Muscle of arm (tissue), 14 donors: Measurements from ENCODE around the gene SGPL1. TPM values are rescaled to one million over a fixed set of nuclear protein-coding genes. Genes with fewer than 3 reads are reported as not detected.
A peak's percentile ranks its signal among the peaks of the same experiment; 100 is the strongest.
"Not testable (repeated sequence)": the region's sequence is repeated elsewhere in the genome, so short reads cannot be mapped to it uniquely, and the experiment has no call there.

Source experiments
- DNase-seq: peaks from one replicate; pipeline ENCODE4 v3.0.0-alpha.2; 2013
- long read RNA-seq, 11 donors: transcript quantifications; one replicate each; lab custom pipeline, GENCODE V29; 2026
- polyA plus RNA-seq, 12 donors: library from polyadenylated mRNA; unstranded; fragments of 120-200 nt; gene quantifications; one replicate each; pipeline ENCODE4 v1.2.1, GENCODE V29; 2013; ENCODE audit not compliant: insufficient read length in 12 of 12

Gene SGPL1, protein sequence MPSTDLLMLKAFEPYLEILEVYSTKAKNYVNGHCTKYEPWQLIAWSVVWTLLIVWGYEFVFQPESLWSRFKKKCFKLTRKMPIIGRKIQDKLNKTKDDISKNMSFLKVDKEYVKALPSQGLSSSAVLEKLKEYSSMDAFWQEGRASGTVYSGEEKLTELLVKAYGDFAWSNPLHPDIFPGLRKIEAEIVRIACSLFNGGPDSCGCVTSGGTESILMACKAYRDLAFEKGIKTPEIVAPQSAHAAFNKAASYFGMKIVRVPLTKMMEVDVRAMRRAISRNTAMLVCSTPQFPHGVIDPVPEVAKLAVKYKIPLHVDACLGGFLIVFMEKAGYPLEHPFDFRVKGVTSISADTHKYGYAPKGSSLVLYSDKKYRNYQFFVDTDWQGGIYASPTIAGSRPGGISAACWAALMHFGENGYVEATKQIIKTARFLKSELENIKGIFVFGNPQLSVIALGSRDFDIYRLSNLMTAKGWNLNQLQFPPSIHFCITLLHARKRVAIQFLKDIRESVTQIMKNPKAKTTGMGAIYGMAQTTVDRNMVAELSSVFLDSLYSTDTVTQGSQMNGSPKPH
- polyA plus RNA-seq, result 10 to 100 TPM in 11 of 12 donors, not detected in 1; 22.8 to 33.0 (median 25.1) TPM
- long read RNA-seq, donor 1, full-length matches to known transcripts, result 3 of 377 reads
- long read RNA-seq, donor 1, partial matches to known transcripts, result 147 of 377 reads
- long read RNA-seq, donor 1, other reads (novel, unspliced or antisense), result 227 of 377 reads
- long read RNA-seq, donor 2, partial matches to known transcripts, result 49 of 223 reads
- long read RNA-seq, donor 2, other reads (novel, unspliced or antisense), result 174 of 223 reads
- long read RNA-seq, donor 3, full-length matches to known transcripts, result 2 of 75 reads
- long read RNA-seq, donor 3, partial matches to known transcripts, result 73 of 75 reads
- long read RNA-seq, donor 3, other reads (novel, unspliced or antisense), result 0 of 75 reads
- long read RNA-seq, donor 4, full-length matches to known transcripts, result 1 of 1 reads
- long read RNA-seq, donor 4, partial matches to known transcripts, result 0 of 1 reads
- long read RNA-seq, donor 4, other reads (novel, unspliced or antisense), result 0 of 1 reads
- long read RNA-seq, donor 5, result 0 reads
- long read RNA-seq, donor 6, full-length matches to known transcripts, result 1 of 90 reads
- long read RNA-seq, donor 6, partial matches to known transcripts, result 49 of 90 reads
- long read RNA-seq, donor 6, other reads (novel, unspliced or antisense), result 40 of 90 reads
- long read RNA-seq, donor 7, partial matches to known transcripts, result 41 of 84 reads
- long read RNA-seq, donor 7, other reads (novel, unspliced or antisense), result 43 of 84 reads
- long read RNA-seq, donor 8, partial matches to known transcripts, result 178 of 184 reads
- long read RNA-seq, donor 8, other reads (novel, unspliced or antisense), result 6 of 184 reads
- long read RNA-seq, donor 9, full-length matches to known transcripts, result 2 of 94 reads
- long read RNA-seq, donor 9, partial matches to known transcripts, result 85 of 94 reads
- long read RNA-seq, donor 9, other reads (novel, unspliced or antisense), result 7 of 94 reads
- long read RNA-seq, donor 10, full-length matches to known transcripts, result 4 of 179 reads
- long read RNA-seq, donor 10, partial matches to known transcripts, result 73 of 179 reads
- long read RNA-seq, donor 10, other reads (novel, unspliced or antisense), result 102 of 179 reads
- long read RNA-seq, donor 11, full-length matches to known transcripts, result 2 of 2 reads
- long read RNA-seq, donor 11, partial matches to known transcripts, result 0 of 2 reads
- long read RNA-seq, donor 11, other reads (novel, unspliced or antisense), result 0 of 2 reads

DNA sequence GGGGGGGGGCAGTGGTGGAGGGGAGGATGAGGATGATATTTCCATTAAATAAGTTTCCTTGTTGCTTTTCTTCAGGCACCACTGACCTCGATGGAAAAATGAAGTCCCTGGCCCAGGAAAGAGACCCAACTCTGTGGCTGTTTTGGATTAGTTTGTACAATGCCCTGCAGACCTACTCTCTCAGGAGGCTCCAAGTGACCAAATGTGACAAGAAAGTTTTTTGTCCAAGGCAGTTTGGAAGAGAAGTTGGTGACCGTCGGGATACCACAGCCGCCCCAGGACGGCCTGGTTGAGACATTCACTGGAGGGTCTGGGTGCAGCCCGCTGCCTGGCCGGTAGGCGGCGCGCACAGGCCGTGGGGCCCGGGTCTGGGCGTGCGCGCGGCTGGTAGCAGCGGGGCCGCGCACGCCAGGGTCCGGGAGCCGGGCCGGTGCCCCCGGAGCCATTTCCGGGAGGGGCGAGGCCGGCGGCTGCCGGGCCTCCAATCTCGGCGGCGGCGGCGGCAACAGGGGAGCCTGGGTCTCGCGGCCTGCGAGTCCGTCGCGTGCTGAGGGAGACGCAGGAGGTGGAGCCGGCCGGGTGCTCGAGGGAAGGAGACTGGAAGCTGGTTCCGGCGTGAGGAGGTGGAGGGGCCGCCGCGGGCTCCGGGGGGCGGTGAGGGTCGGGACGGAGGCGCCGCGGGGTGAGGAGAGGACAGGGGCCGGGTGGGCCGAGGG is at the start of gene SGPL1:
Gene SGPL1 (plus strand): TSS at position 445 of the 716 bp plus-strand sequence. CDS start 906 bp downstream, outside the sequence.
- DNase-seq, result peak; percentile 76

DNA sequence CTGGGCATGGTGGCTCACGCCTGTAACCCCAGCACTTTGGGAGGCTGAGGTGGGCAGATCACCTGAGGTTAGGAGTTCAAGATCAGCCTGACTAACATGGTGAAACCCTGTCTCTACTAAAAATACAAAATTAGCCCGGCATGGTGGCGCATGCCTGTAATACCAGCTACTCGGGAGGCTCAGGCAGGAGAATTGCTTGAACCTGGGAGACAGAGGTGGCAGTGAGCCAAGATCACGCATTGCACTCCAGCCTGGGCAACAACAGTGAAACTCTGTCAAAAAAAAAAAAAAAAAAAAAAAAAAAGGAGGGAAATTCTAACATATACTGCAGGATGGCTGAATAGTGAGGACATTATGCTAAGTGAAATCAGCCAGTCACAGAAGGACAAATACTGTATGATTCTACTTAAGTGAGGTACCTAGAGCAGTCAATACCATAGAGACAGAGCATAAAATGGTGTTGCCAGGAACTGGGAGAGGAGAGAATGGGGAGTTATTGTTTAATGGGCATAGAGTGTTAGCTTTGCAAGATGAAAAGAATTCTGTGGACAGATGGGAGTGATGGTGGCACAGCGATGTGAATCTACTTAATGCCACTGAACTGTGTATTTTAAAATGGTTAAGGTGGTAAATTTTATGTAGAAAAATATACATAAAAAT is 47.6 kb upstream of the SGPL1 start:
- not testable (repeated sequence) for DNase-seq

DNA sequence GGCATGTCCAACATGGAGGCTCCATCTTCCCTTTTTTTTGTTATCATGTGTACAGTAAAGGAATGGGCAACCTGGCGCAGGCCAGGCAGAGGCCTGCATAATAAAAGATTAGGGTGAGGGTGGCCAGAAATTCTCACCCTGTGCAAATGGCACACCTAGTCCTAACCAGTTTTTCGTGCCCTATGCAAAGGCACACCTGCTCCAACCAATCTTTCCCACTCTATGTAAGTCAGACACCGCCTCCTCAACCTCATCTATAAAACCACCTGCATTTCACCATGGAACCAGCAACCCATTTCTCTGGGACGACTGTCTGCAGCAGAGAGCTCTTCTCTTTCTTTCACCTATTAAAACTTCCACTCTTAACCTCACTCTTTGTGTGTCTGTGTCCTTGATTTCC is 46.6 kb upstream of the SGPL1 start:
- DNase-seq, result no peak

DNA sequence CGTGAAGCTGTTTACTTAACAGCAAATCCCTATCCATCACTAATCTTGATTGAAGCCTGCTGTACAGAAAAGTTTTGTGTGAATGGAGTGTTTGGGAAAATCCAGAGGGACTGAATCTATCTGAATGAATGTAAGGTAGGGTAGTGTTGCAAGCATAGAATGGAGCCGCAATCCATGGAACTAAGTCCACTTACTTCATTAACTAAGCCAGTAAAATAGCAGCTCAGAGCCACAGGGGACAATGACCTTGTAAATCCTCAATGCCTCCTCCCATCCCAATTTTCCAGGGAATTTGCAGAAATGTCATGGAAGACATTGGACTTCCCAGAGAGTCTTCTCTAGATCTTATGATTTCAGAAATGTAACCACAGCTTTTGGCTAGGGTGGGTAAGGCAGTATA is 45.7 kb upstream of the SGPL1 start:
- DNase-seq, result no peak

DNA sequence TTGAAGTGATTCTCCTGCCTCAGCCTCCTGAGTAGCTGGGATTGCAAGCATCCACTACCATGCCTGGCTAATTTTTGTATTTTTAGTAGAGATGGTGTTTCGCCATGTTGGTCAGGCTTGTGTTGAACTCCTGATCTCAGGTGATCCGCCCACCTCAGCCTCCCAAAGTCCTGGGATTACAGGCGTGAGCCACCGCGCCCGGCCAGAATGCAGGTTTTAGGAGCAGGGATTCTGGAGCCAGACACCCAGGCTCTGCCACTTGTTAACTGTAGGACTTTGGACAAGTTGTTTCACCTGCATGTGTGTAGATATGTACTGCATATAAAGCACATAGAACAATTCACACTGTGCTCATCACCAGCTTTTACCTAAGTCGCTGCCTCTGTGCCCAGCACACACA is 45.2 kb upstream of the SGPL1 start:
- not testable (repeated sequence) for DNase-seq

DNA sequence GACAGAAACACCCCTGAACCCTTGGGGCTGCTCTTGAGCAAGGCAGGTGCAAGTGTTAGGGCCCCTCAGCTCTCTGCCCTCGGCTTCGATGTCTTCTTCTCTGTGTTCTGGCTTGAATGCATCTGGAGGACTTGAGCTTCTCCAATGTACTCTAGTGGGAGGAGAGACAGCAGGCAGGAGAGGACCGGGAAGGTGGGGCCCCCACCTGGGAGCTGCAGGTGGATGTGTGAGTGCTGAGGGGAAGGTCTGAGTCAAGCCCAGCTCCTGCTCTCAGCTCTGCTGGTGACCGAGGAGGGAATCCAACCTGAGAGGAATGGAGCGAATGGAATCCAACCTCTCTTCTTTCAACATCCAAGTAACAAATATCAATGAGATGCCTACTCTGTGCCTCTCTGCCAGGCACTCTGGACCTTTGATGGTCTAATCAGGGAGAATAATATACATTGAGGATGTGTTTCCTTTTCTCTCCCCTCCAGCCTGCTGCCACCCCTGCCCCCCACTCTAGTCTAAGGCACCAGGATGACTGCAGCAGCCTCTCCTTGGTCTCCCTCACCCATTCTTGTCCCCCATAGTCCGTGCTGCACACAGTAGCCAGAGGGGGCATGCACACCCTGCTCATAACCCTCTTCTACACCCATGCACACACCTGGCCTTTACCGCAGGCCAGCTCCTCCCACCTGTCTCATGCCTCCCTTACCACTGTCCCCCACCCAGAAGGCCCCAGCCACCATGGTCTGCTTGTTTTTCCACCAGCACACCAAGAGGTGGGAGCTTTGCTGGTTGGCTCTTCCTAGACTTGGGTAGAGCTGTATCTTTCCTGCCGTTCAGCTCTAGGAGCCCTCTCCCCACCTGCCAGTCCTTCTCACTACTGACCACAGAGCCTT is 44.2 kb upstream of the SGPL1 start:
- DNase-seq, result no peak

DNA sequence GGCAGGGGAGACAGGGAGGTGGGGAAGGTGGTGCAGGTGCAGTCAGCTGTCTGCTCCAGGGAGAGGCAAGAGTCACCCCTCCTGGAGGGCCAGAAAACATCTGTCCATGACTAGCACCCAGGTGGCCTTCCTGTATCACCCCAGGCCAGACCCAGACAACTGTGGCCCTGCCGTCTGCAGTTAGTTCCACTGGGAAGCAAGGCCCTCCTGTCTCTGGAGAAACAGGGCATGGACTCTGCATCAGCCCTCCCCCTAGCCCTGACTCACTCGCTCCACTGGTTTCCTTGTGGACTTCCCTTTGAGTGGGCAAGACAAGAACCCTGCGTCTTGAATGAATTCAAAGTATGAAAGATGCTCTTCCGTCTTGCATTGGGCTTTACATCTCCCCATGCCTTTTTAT is 43.1 kb upstream of the SGPL1 start:
- no peak for DNase-seq

DNA sequence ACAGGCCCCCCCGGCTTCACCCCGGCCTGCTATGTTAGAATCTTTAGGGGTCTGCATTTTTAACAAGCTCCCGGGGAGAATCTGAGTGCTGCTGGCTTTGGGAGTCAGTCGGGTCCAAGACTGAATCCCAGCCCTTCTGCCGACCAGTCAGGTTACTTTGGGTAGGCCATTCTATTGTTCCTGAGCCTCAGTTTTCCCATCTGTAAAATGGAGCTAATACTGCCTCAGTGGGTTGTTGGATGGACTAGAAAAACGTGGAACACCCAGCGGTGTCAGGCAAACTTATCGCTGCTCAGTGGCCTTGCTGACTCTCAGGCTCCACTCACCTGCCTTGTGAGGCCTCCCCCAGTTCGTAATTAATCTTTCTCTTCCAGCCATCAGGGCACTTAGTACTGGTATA is 42.3 kb upstream of the SGPL1 start:
- DNase-seq, result no peak

DNA sequence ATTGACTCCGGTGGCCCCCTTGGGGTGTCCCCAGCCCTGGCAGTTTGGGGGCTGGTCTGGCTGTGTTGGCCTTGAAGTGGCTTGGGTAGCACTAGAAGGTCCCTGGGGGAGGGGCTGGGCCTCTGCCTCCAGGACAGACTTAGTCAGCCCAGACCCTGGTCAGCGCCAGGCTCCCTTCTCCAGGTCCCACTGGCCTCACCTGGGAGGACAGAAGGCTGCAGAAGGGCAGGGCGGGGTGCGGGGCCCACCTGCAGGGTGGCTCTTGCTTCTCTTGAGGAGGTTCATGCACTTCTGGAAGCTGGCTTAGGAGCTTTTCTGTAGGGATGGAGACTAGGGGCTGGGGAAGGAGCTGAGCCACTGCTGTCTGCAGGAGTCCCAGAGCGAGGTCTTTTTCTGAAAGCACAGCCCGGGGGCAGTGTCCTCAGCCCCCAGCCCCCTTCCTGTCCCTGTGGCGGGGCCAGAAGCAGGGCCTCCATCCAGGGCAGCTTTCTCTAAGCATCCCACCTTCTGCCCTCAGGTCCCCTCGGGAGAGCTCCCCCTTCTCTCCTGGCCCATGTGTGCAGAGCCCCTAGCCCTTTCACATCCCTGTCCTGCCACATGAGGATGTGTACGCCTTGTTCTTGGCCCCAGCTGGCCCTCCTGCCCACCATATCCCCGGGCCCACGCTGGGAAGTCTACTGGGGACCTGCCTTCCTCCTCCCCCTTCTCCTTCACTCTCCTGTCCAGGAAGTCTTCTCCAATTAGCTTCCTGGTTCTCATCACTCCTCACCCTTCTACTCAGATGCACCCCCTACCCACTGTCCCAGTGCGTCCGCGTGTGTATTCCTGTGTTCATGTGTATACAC is 41.6 kb upstream of the SGPL1 start:
- no peak for DNase-seq

DNA sequence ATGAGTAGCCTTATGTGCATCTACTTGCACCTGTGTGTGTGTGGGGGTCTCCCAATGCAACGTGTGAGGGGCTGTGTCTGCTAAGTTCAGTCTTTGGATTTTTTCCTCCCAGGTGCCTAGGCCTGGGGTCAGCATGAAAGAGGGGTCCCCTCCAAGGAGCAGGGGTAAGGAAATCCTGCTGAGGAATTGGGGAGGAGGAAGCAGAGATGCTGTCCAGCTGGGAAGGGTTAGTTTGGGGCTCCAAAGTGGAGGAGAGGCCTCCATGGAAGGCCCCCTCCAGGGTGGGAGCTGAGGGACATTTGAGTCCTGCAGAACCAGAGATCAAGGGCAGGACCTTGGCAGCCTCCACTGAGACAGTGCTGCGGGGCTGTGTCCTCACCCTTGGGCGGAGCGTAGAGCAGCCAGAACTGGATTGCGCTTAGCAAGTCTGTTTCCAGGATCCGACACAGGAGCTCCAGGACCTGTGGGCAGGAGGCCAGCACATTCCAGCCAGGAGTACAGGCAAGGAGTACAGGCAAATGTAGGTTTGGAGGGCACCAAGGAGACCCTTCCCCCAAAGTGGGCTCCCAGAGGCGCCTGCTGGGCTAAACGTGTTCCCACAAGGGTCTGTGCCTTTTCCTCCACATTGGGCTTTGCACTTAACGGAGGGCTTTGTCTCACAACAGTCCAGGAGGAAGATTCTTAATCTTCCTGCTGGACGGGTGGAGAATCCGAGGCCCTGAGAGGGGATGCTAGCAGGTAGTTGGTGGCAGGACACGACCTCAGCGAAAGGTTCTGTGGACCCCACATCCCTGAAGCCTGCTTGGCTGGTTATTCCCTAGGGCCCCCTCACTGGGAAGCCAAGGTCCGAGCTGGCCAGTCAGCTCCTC is 40.7 kb upstream of the SGPL1 start:
- DNase-seq, result no peak

DNA sequence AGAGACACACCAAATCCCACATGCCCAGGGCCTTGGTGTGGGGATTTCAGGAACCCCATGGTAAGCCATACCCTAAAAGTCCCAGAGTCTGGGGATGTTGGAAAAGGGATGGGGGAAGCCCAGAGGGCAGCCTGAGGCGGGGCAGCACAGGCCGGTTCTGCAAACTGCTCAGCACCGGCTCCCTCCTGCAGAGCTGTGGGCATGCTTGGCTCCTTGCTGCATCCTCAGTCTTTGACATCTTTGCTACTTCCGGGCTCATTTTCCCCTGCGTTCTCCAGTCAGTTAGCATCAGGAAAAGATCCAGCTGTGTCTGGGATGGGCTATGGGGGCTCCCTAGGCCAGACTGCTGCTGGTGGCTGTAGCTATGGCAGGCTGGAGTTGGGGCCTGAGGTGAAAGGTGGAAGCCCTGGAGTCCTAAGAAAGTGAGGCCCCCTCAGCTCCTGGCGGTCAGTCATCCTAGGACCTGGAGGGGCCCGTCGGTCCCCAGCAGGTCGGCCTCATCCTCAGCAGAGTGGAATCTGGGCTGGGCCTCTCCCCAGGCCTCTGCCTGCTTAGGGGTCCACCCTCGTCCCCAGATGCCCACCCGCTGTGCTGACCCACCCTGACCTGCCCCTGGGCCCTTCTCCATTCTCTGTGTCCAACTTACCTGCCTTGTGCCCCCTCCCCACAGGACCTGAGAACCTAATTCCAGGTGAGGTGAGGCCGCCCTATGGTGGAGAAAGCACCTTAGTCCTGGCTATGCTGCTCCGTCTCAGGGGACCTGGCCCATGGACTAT is 39.9 kb upstream of the SGPL1 start:
- DNase-seq, result no peak

DNA sequence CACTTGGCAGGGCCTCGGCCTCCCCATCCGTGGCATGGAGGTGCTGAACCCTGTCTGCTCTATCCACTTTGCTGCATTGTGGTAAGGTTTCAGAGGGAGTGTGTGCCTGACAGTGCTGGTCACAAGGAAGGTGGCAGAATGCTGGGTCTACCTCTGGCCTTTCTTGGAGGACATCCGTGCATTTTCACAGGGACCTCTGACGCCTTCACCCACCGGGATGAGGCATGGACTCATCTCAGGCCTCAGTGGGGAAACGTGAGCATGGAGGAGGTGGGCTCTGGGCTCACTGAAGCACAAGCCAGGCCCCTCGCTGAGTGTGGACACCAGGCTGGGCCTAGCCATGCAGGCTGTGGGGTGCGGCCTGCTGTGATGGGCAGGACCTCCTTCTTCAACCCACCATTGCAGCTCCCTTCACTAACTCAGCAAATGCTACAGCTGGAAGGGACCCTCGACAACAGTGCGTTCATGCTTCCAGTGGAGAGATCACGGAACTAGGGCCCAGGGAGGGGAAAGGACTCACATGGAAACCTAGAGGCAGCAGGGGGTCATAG is 39.2 kb upstream of the SGPL1 start:
- no peak for DNase-seq

DNA sequence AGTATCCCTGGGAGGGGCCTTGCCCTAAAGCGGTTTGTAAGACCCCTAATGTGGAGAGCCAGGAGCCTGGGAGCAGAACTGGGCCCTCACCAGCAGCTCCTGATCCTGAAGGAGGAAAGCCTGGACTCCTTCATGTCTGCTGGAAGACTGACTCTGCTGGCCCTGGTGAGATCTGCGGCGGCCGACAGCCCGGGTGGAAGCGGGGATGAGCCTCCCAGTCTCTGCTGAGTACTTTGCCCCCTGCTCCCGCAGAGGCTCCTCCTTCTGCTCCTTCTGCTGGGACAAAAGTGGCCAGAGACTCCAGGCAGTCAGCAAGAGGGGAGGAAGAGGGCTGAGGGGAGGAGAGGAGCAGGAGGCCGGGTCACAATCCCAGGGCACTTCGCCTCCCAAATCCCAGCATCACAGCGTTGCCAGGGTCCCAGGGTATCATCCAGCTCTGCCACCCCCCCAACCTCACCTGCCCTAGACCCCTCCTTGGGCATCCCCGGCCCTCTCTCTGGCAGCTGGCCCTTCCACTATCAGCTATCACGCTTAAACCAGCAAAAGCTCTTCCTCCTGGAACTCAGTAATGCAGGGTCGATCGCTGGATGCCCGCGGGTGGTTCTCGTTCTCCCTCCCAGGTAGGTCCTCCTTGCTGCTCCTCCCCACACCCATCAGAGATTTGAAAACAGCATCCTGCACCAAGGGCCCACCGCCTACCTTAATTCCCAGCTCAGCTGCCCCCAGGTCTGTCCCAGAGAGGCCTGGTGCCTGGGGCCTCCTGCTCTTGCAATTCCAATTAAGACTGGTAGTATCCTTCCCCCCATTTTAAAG is 38.5 kb upstream of the SGPL1 start:
- no peak for DNase-seq

DNA sequence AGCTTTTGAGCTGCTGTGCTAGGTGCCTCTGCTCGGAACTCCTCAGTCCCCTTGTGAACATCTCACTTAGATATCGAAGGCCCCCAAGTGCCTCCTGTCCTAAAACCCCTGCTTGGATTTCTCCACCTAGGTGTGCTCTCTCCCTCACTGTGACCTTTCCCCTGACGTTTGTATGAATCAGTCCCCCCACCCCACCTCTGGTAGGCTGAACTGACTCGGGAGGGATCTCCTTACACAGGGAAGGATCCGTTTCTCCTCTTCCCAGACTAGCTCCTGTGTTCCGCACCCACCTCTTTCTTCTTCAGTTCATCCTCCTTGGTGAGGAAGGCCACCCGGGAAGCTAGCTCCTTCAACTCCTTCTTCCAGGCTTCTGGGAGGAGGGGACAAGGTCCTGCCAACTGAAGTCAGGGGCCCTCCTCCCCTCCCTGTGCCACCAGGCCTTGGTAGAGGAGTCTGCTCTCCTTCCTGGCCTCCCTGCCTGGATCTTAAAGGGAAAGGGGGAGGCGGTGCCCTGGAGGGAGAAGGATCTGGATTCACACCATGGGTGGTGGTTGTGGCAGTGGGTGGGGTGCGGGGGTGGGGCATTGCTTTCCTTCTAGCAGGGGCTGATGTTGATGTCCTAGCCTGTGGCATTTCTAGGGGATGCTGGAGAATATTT is 37.4 kb upstream of the SGPL1 start:
- no peak for DNase-seq
